ENCODE results near the gene TWF2.

The TWF2 gene

GRCh38 chr3:52223449-52224408 is 15.2 kb downstream of the TWF2 start:
- Histone ChIP-seq H3K4me2 (ENCODE audit: low read depth, low read length, poor library complexity, severe bottlenecking) (peak overlapping the region; percentile 92), H3K79me2 (ENCODE audit: insufficient read depth, low read length) (peaks cover 36% of the 10 kb centered on the region), H3K9ac (ENCODE audit: low read depth, low read length, poor library complexity, severe bottlenecking) (peak overlapping the region; percentile 84), H4K20me1 (ENCODE audit: insufficient read depth, low read length, poor library complexity, severe bottlenecking) (no peaks in the 10 kb centered on the region), H3K36me3 (ENCODE audit: insufficient read depth, low read length) (peaks cover 7% of the 10 kb centered on the region; the same call in 1 of the 2 replicates), H3K9me2 (replicated peaks; ENCODE audit: low read depth, low read length) (no peaks in the 10 kb centered on the region), H3K4me3 (ENCODE audit: low read length, poor library complexity, severe bottlenecking) (peak overlapping the region; percentile 80), H2AFZ (ENCODE audit: low read length) (no peak overlapping the region), H3K9me3 (ENCODE audit: insufficient read depth, low read depth, low read length) (no peaks in the 10 kb centered on the region), H3K27me3 (ENCODE audit: insufficient read depth, low read length, poor library complexity, severe bottlenecking) (no peaks in the 10 kb centered on the region), H3K4me1 (ENCODE audit: insufficient read depth, low read length, poor library complexity, severe bottlenecking) (peaks cover 42% of the 10 kb centered on the region), H3F3A (ENCODE audit: low read depth) (no peaks in the 10 kb centered on the region)
- TF ChIP-seq, protein P1, sequence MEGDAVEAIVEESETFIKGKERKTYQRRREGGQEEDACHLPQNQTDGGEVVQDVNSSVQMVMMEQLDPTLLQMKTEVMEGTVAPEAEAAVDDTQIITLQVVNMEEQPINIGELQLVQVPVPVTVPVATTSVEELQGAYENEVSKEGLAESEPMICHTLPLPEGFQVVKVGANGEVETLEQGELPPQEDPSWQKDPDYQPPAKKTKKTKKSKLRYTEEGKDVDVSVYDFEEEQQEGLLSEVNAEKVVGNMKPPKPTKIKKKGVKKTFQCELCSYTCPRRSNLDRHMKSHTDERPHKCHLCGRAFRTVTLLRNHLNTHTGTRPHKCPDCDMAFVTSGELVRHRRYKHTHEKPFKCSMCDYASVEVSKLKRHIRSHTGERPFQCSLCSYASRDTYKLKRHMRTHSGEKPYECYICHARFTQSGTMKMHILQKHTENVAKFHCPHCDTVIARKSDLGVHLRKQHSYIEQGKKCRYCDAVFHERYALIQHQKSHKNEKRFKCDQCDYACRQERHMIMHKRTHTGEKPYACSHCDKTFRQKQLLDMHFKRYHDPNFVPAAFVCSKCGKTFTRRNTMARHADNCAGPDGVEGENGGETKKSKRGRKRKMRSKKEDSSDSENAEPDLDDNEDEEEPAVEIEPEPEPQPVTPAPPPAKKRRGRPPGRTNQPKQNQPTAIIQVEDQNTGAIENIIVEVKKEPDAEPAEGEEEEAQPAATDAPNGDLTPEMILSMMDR (conservative IDR thresholded peaks at IDR 0.05; ENCODE audit: low read length), result no peak
- TF ChIP-seq EZH2phosphoT487 (IDR thresholded peaks at IDR 0.05; ENCODE audit: borderline replicate concordance), result no peak

GRCh38 chr3:52222319-52223221 is 16.4 kb downstream of the TWF2 start:
- Histone ChIP-seq H3K9ac (ENCODE audit: low read depth, low read length, poor library complexity, severe bottlenecking) (peak overlapping the region; percentile 84), H3K9me2 (replicated peaks; ENCODE audit: low read depth, low read length) (no peaks in the 10 kb centered on the region), H3K4me3 (ENCODE audit: low read length, poor library complexity, severe bottlenecking) (peak overlapping the region; percentile 80), H3K9me3 (ENCODE audit: insufficient read depth, low read depth, low read length) (no peaks in the 10 kb centered on the region), H3F3A (ENCODE audit: low read depth) (0 out of 2 replicates have a peak, but pooled peaks cover 3% of the 10 kb centered on the region), H2AFZ (ENCODE audit: low read length) (peak overlapping the region; percentile 76), H3K4me2 (ENCODE audit: low read depth, low read length, poor library complexity, severe bottlenecking) (peak overlapping the region; percentile 92), H3K79me2 (ENCODE audit: insufficient read depth, low read length) (peaks cover 41% of the 10 kb centered on the region), H3K27me3 (ENCODE audit: insufficient read depth, low read length, poor library complexity, severe bottlenecking) (no peaks in the 10 kb centered on the region), H3K36me3 (ENCODE audit: insufficient read depth, low read length) (peaks cover under 1% of the 10 kb centered on the region; the same call in 1 of the 2 replicates), H3K4me1 (ENCODE audit: insufficient read depth, low read length, poor library complexity, severe bottlenecking) (peaks cover 53% of the 10 kb centered on the region), H4K20me1 (ENCODE audit: insufficient read depth, low read length, poor library complexity, severe bottlenecking) (no peaks in the 10 kb centered on the region)
- TF ChIP-seq, protein P1 (conservative IDR thresholded peaks at IDR 0.05; ENCODE audit: low read length), result no peak
- no peak for TF ChIP-seq EZH2phosphoT487 (IDR thresholded peaks at IDR 0.05; ENCODE audit: borderline replicate concordance)

GRCh38 chr3:52221563-52222318 is 17.2 kb downstream of the TWF2 start:
- H3K79me2 ChIP-seq (ENCODE audit: insufficient read depth, low read length), result peaks cover 41% of the 10 kb centered on the region
- no peaks in the 10 kb centered on the region for H4K20me1 ChIP-seq (ENCODE audit: insufficient read depth, low read length, poor library complexity, severe bottlenecking)
- H3K9me2 ChIP-seq (replicated peaks; ENCODE audit: low read depth, low read length), result no peaks in the 10 kb centered on the region
- H3K4me3 ChIP-seq (ENCODE audit: low read length, poor library complexity, severe bottlenecking), result peak overlapping the region; percentile 80
- H3K9me3 ChIP-seq (ENCODE audit: insufficient read depth, low read depth, low read length), result no peaks in the 10 kb centered on the region
- peak overlapping the region; percentile 84 for H3K9ac ChIP-seq (ENCODE audit: low read depth, low read length, poor library complexity, severe bottlenecking)
- H3K4me2 ChIP-seq (ENCODE audit: low read depth, low read length, poor library complexity, severe bottlenecking), result peak overlapping the region; percentile 92
- peaks cover 9% of the 10 kb centered on the region; the same call in 1 of the 2 replicates for H3F3A ChIP-seq (ENCODE audit: low read depth)
- peak overlapping the region; percentile 76 for H2AFZ ChIP-seq (ENCODE audit: low read length)
- H3K4me1 ChIP-seq (ENCODE audit: insufficient read depth, low read length, poor library complexity, severe bottlenecking), result peaks cover 61% of the 10 kb centered on the region
- H3K27me3 ChIP-seq (ENCODE audit: insufficient read depth, low read length, poor library complexity, severe bottlenecking), result no peaks in the 10 kb centered on the region
- H3K36me3 ChIP-seq (ENCODE audit: insufficient read depth, low read length), result no peaks in the 10 kb centered on the region
- no peak for TF ChIP-seq EZH2phosphoT487 (IDR thresholded peaks at IDR 0.05; ENCODE audit: borderline replicate concordance)
- TF ChIP-seq, protein P1 (conservative IDR thresholded peaks at IDR 0.05; ENCODE audit: low read length), result no peak
